H7 (cell line): ENCODE measurements around the gene CA14. TPM values are rescaled to one million over a fixed set of nuclear protein-coding genes. Genes with fewer than 3 reads are reported as not detected.
"Not testable (repeated sequence)": the region's sequence is repeated elsewhere in the genome, so short reads cannot be mapped to it uniquely, and the experiment has no call there.

Experiments used
- DNase-seq: peaks from one replicate; pipeline ENCODE4 v3.0.0; 2012
- H3K27me3 ChIP-seq: 2 replicates; pipeline ENCODE4 v1.6.0; 2011; ENCODE audit warnings: mild to moderate bottlenecking, low read length; ENCODE audit not compliant: control insufficient read depth, insufficient read depth
- H3K36me3 ChIP-seq: replicated peaks from 2 replicates; pipeline ENCODE4 v1.5.1; 2011; ENCODE audit warnings: low read length; ENCODE audit not compliant: control insufficient read depth, insufficient read depth
- H3K4me3 ChIP-seq: 2 replicates; pipeline ENCODE4 v1.5.1; 2011; ENCODE audit warnings: low read depth, mild to moderate bottlenecking, control low read depth, low read length, moderate library complexity; ENCODE audit not compliant: insufficient read depth
- total RNA-seq: library from RNA; depleted of rRNA; stranded (reverse); fragments of >200 nt; shearing (Covaris generic); gene quantifications from 2 replicates; pipeline ENCODE4 v1.2.3, GENCODE V29; 2014

CA14 gene
- total RNA-seq, 1 experiment from 2014 or later, result 75.4 TPM

GRCh38 chr1:150281758-150282557, 24.4 kb downstream of the CA14 start, which contains the start of gene CIART:
Gene CIART, plus strand, starts transcription at chr1:150282554. Its CDS starts 714 bp downstream, at chr1:150283268.
- peak within 1 kb of the TSS; percentile 54 for H3K4me3 ChIP-seq
- peaks cover 26% of the 10 kb centered on the region for H3K27me3 ChIP-seq
- H3K36me3 ChIP-seq, result no peaks in the 10 kb centered on the region; the same call in 1 of the 2 replicates
- peak; percentile 96 for DNase-seq

- no peak for DNase-seq
- Histone ChIP-seq H3K27me3 (peaks cover 26% of the 10 kb centered on the region), H3K4me3 (peak overlapping the region; percentile 47), H3K36me3 (no peaks in the 10 kb centered on the region; the same call in none of the 2 replicates)
These were observed 25.0 kb downstream of the CA14 start for GRCh38 chr1:150282558-150282958.

- DNase-seq, result no peak
- Histone ChIP-seq H3K27me3 (peaks cover 27% of the 10 kb centered on the region), H3K36me3 (no peaks in the 10 kb centered on the region; the same call in none of the 2 replicates), H3K4me3 (peak overlapping the region; percentile 47; the same call in 1 of the 2 replicates)
These were observed 25.7 kb downstream of the CA14 start for GRCh38 chr1:150283260-150283659.

GRCh38 chr1:150288382-150288781, 30.8 kb downstream of the CA14 start:
- DNase-seq, result no peak
- Histone ChIP-seq H3K4me3 (no peak overlapping the region), H3K27me3 (peaks cover 8% of the 10 kb centered on the region), H3K36me3 (no peaks in the 10 kb centered on the region; the same call in none of the 2 replicates)

GRCh38 chr1:150288822-150289221, 31.2 kb downstream of the CA14 start:
- no peak overlapping the region for H3K4me3 ChIP-seq
- DNase-seq, result no peak
- no peaks in the 10 kb centered on the region; the same call in none of the 2 replicates for H3K36me3 ChIP-seq
- H3K27me3 ChIP-seq, result peaks cover 4% of the 10 kb centered on the region; the same call in 1 of the 2 replicates

GRCh38 chr1:150293433-150294253, 36.1 kb downstream of the CA14 start, which contains the start of gene MRPS21:
Gene MRPS21, plus strand, starts transcription at chr1:150293861. Its CDS starts 506 bp downstream, at chr1:150294367.
- Histone ChIP-seq H3K27me3 (no peaks in the 10 kb centered on the region; the same call in 1 of the 2 replicates), H3K4me3 (peak within 1 kb of the TSS; percentile 90), H3K36me3 (peaks cover 10% of the 10 kb centered on the region)
- peak; percentile 85 for DNase-seq

- H3K36me3 ChIP-seq, result peaks cover 12% of the 10 kb centered on the region
- no peak for DNase-seq
- no peak overlapping the region for H3K4me3 ChIP-seq
- no peaks in the 10 kb centered on the region for H3K27me3 ChIP-seq
These were observed 37.9 kb downstream of the CA14 start for GRCh38 chr1:150295476-150295875.

GRCh38 chr1:150299716-150300115, 42.1 kb downstream of the CA14 start:
- no peak for DNase-seq
- no peaks in the 10 kb centered on the region for H3K27me3 ChIP-seq
- no peak overlapping the region for H3K4me3 ChIP-seq
- peaks cover 13% of the 10 kb centered on the region for H3K36me3 ChIP-seq

- H3K4me3 ChIP-seq, result no peak overlapping the region
- H3K36me3 ChIP-seq, result peaks cover 12% of the 10 kb centered on the region
- no peaks in the 10 kb centered on the region for H3K27me3 ChIP-seq
- peak; percentile 37 for DNase-seq
These were observed 44.8 kb downstream of the CA14 start for GRCh38 chr1:150302338-150302737.

- peak; percentile 26 for DNase-seq
- H3K4me3 ChIP-seq, result no peak overlapping the region
- peaks cover 14% of the 10 kb centered on the region for H3K36me3 ChIP-seq
- H3K27me3 ChIP-seq, result no peaks in the 10 kb centered on the region
These were observed 45.3 kb downstream of the CA14 start for GRCh38 chr1:150302902-150303301.

GRCh38 chr1:150308585-150308984, 51.0 kb downstream of the CA14 start:
- not testable (repeated sequence) for DNase-seq, H3K36me3 ChIP-seq, H3K27me3 ChIP-seq, H3K4me3 ChIP-seq

- no peak overlapping the region for H3K4me3 ChIP-seq
- peaks cover 8% of the 10 kb centered on the region for H3K36me3 ChIP-seq
- no peaks in the 10 kb centered on the region for H3K27me3 ChIP-seq
- DNase-seq, result no peak
These were observed 52.4 kb downstream of the CA14 start for GRCh38 chr1:150309758-150310508.

GRCh38 chr1:150311762-150312161, 54.2 kb downstream of the CA14 start:
- no peak overlapping the region for H3K4me3 ChIP-seq
- H3K36me3 ChIP-seq, result peaks cover 6% of the 10 kb centered on the region
- no peak for DNase-seq
- no peaks in the 10 kb centered on the region for H3K27me3 ChIP-seq
